H1 (cell line): ENCODE measurements around the gene TYMS. TPM values are rescaled to one million over a fixed set of nuclear protein-coding genes. Genes with fewer than 3 reads are reported as not detected.

Source experiments
- CTCF ChIA-PET: fragments of 300-600 bp; sonication (Branson Sonifier 250); formaldehyde crosslinking; loops from one replicate; lab custom pipeline; 2021; ENCODE audit not compliant: partially characterized antibody; lab: Charles Lee
- POLR2A ChIA-PET: fragments of 300-600 bp; sonication (Branson Sonifier 250); formaldehyde crosslinking; loops from one replicate; lab custom pipeline; 2021; ENCODE audit warnings: inconsistent platforms; ENCODE audit not compliant: partially characterized antibody; lab: Charles Lee
- DNase-seq, 2 experiments: peaks; one replicate each; pipeline versions ENCODE4 v3.0.0 to v3.0.0-alpha.2; 2010 to 2022; ENCODE audit warnings: low spot score in 2 of 2, low read depth in 1 of 2, mixed read lengths in 1 of 2
- FAIRE-seq: peaks from 2 replicates; lab custom pipeline; 2011; peaks lifted over from hg19 to GRCh38; lab: Jason Lieb, UNC
- H2AFZ ChIP-seq: 2 replicates; pipeline ENCODE4 v1.8.1; 2012; ENCODE audit warnings: low read length, inconsistent platforms
- H2AK5ac ChIP-seq: 2 replicates; pipeline ENCODE4 v1.6.1; 2013; ENCODE audit warnings: low read depth, low read length
- H2BK120ac ChIP-seq: replicated peaks from 2 replicates; pipeline ENCODE3; 2013; ENCODE audit warnings: low read depth, low read length, inconsistent platforms
- H2BK12ac ChIP-seq: 2 replicates; pipeline ENCODE4 v1.6.1; 2013; ENCODE audit warnings: low read depth, low read length
- H2BK15ac ChIP-seq: 2 replicates; pipeline ENCODE4 v1.6.1; 2013; ENCODE audit warnings: low read length
- H2BK20ac ChIP-seq: 2 replicates; pipeline ENCODE4 v1.6.1; 2013; ENCODE audit warnings: low read length
- H2BK5ac ChIP-seq: 2 replicates; pipeline ENCODE4 v1.6.1; 2013; ENCODE audit warnings: low read depth, low read length
- H3K14ac ChIP-seq: 2 replicates; pipeline ENCODE4 v1.6.1; 2013; ENCODE audit warnings: inconsistent platforms; ENCODE audit not compliant: insufficient read length
- H3K18ac ChIP-seq: 2 replicates; pipeline ENCODE4 v1.6.1; 2013; ENCODE audit warnings: low read length; ENCODE audit errors: extremely low read depth
- H3K23ac ChIP-seq: 2 replicates; pipeline ENCODE4 v1.6.1; 2013; ENCODE audit warnings: inconsistent platforms; ENCODE audit not compliant: insufficient read length
- H3K23me2 ChIP-seq: 2 replicates; pipeline ENCODE4 v1.6.1; 2013; ENCODE audit warnings: low read depth, low read length
- H3K27ac ChIP-seq: 2 replicates; pipeline ENCODE4 v1.6.1; 2011; ENCODE audit warnings: low read depth, low read length, inconsistent platforms
- H3K27me3 ChIP-seq, 4 experiments: replicated peaks in 1 of 4; 1 replicate in 1 of 4; 2 replicates in 3 of 4; pipeline versions ENCODE4 v1.6.1 to v1.8.1; 2011 to 2013; ENCODE audit warnings: low read length in 3 of 4, mild to moderate bottlenecking in 3 of 4, inconsistent platforms in 2 of 4, mixed read lengths in 2 of 4, moderate library complexity in 1 of 4; ENCODE audit not compliant: control insufficient read depth in 3 of 4, insufficient read depth in 3 of 4; ENCODE audit errors: extremely low read depth in 1 of 4
- H3K36me3 ChIP-seq, 4 experiments: 2 replicates each; pipeline versions ENCODE4 v1.6.1 to v1.8.1; 2011 to 2013; ENCODE audit warnings: mild to moderate bottlenecking in 4 of 4, low read length in 3 of 4, moderate library complexity in 2 of 4, control low read depth in 1 of 4, inconsistent platforms in 1 of 4; ENCODE audit not compliant: insufficient read depth in 4 of 4, control insufficient read depth in 2 of 4
- H3K4ac ChIP-seq: replicated peaks from 2 replicates; pipeline ENCODE3; 2013; ENCODE audit warnings: low read length, low read depth, mixed read lengths, inconsistent platforms; ENCODE audit not compliant: insufficient read length
- H3K4me1 ChIP-seq, 4 experiments: replicated peaks in 1 of 4; 1 replicate in 1 of 4; 2 replicates in 3 of 4; pipeline versions ENCODE4 v1.6.1 to v1.8.1; 2011 to 2013; ENCODE audit warnings: low read length in 3 of 4, inconsistent platforms in 2 of 4, mixed read lengths in 1 of 4; ENCODE audit not compliant: insufficient read depth in 4 of 4, control insufficient read depth in 3 of 4
- H3K4me2 ChIP-seq, 2 experiments: 2 replicates each; pipeline versions ENCODE4 v1.6.1 to v1.8.1; 2011 to 2013; ENCODE audit warnings: low read depth in 2 of 2, low read length in 2 of 2, control low read depth in 1 of 2, inconsistent platforms in 1 of 2, mild to moderate bottlenecking in 1 of 2; ENCODE audit not compliant: insufficient read depth in 1 of 2
- H3K4me3 ChIP-seq, 4 experiments: fragments of 200-600, 300-600 bp in 1 of 4; sonication (generic), shearing (Covaris generic), sonication (Bioruptor Twin) in 1 of 4; 2 replicates each; pipeline versions ENCODE4 v1.5.1 to v1.8.1; 2011 to 2016; ENCODE audit warnings: low read length in 4 of 4, low read depth in 3 of 4, control low read depth in 2 of 4, inconsistent platforms in 2 of 4, mild to moderate bottlenecking in 2 of 4, mixed read lengths in 1 of 4, moderate library complexity in 1 of 4; ENCODE audit not compliant: insufficient read depth in 2 of 4; ENCODE audit errors: extremely low read depth in 1 of 4
- H3K56ac ChIP-seq: replicated peaks from 2 replicates; pipeline ENCODE3; 2013; ENCODE audit warnings: low read depth, mild to moderate bottlenecking, mixed read lengths, low read length, inconsistent platforms; ENCODE audit not compliant: insufficient read length
- H3K79me1 ChIP-seq: 2 replicates; pipeline ENCODE4 v1.6.1; 2013; ENCODE audit warnings: low read depth, low read length, control low read depth
- H3K79me2 ChIP-seq, 2 experiments: 2 replicates each; pipeline versions ENCODE4 v1.6.1 to v1.8.1; 2012 to 2013; ENCODE audit warnings: low read length in 2 of 2, mild to moderate bottlenecking in 2 of 2, inconsistent platforms in 1 of 2; ENCODE audit not compliant: insufficient read depth in 2 of 2, control insufficient read depth in 1 of 2
- H3K9ac ChIP-seq, 4 experiments: replicated peaks in 1 of 4; 1 replicate in 1 of 4; 2 replicates in 3 of 4; pipeline versions ENCODE4 v1.6.1 to v1.8.1; 2011 to 2013; ENCODE audit warnings: low read depth in 3 of 4, low read length in 3 of 4, control low read depth in 2 of 4, mild to moderate bottlenecking in 2 of 4, moderate library complexity in 2 of 4, inconsistent platforms in 1 of 4; ENCODE audit errors: extremely low read depth in 1 of 4
- H3K9me3 ChIP-seq, 2 experiments: 2 replicates each; pipeline versions ENCODE4 v1.6.1 to v1.8.1; 2012 to 2013; ENCODE audit warnings: mild to moderate bottlenecking in 2 of 2, moderate library complexity in 2 of 2, control low read depth in 1 of 2, inconsistent platforms in 1 of 2, low read depth in 1 of 2, low read length in 1 of 2, mixed read lengths in 1 of 2; ENCODE audit not compliant: insufficient read depth in 2 of 2
- H4K20me1 ChIP-seq, 2 experiments: replicated peaks in 1 of 2; 2 replicates each; pipeline versions ENCODE3 to v1.8.1; 2011 to 2013; ENCODE audit warnings: inconsistent platforms in 2 of 2, low read length in 2 of 2, mild to moderate bottlenecking in 1 of 2; ENCODE audit not compliant: insufficient read depth in 2 of 2, control insufficient read depth in 1 of 2
- H4K5ac ChIP-seq: 2 replicates; pipeline ENCODE4 v1.6.1; 2013; ENCODE audit warnings: low read length, low read depth, mixed read lengths, inconsistent platforms; ENCODE audit not compliant: insufficient read length
- H4K8ac ChIP-seq: 2 replicates; pipeline ENCODE4 v1.8.0; 2013; ENCODE audit warnings: mild to moderate bottlenecking, moderate library complexity, low read length, inconsistent platforms; ENCODE audit not compliant: insufficient read depth; ENCODE audit errors: extremely low read depth
- H4K91ac ChIP-seq: replicated peaks from 2 replicates; pipeline ENCODE3; 2013; ENCODE audit warnings: low read length, mixed read lengths, inconsistent platforms; ENCODE audit not compliant: insufficient read length
- CTCF ChIP-seq, 3 experiments: IDR thresholded peaks; 1 replicate in 2 of 3; 2 replicates in 1 of 3; pipeline versions ENCODE4 v1.5.1 to v1.6.1; 2011; ENCODE audit warnings: low read length in 3 of 3, mild to moderate bottlenecking in 3 of 3, inconsistent platforms in 2 of 3, low read depth in 1 of 3, moderate library complexity in 1 of 3; ENCODE audit not compliant: insufficient read depth in 1 of 3; ENCODE audit errors: control extremely low read depth in 1 of 3
- FOSL1 ChIP-seq: IDR thresholded peaks from 2 replicates; pipeline ENCODE4 v1.6.1; 2011; ENCODE audit warnings: mild to moderate bottlenecking, low read depth, low read length, moderate library complexity; ENCODE audit not compliant: insufficient read depth
- RAD21 ChIP-seq, 2 experiments: IDR thresholded peaks in 1 of 2; conservative IDR thresholded peaks in 1 of 2; 2 replicates each; pipeline ENCODE4 v1.6.1; 2011; ENCODE audit warnings: low read depth in 2 of 2, low read length in 2 of 2, improper control_type of control experiment in 1 of 2, inconsistent platforms in 1 of 2, mild to moderate bottlenecking in 1 of 2, moderate library complexity in 1 of 2
- RNF2 ChIP-seq: fragments of 200-900, 300-1000 bp; sonication (generic); IDR thresholded peaks from 2 replicates; pipeline ENCODE4 v1.7.1; 2016; ENCODE audit warnings: borderline replicate concordance, low read depth, mild to moderate bottlenecking, antibody characterized with exemption, low read length; ENCODE audit not compliant: poor library complexity, severe bottlenecking; ENCODE audit errors: missing control alignments
- SP1 ChIP-seq: IDR thresholded peaks from 2 replicates; pipeline ENCODE4 v1.6.1; 2011; ENCODE audit warnings: low read depth, low read length
- TAF1 ChIP-seq: IDR thresholded peaks from 2 replicates; pipeline ENCODE4 v1.6.1; 2011; ENCODE audit warnings: mild to moderate bottlenecking, low read depth, low read length
- TEAD4 ChIP-seq: IDR thresholded peaks from 2 replicates; pipeline ENCODE4 v1.6.1; 2012; ENCODE audit warnings: low read depth, low read length, inconsistent platforms, mixed read lengths
- YY1 ChIP-seq: IDR thresholded peaks from 2 replicates; pipeline ENCODE4 v1.6.1; 2011; ENCODE audit warnings: low read depth, mild to moderate bottlenecking, low read length
- WGBS, 2 experiments: shearing (Covaris generic) in 1 of 2; methylation state at CpG; one replicate each; pipeline versions ENCODE4 v1.1.6 to v1.1.7; 2013 to 2015; ENCODE audit warnings: low lambda C conversion rate in 2 of 2, mixed read lengths in 2 of 2, inconsistent platforms in 1 of 2, low coverage in 1 of 2, missing lambda C conversion rate in 1 of 2; ENCODE audit not compliant: insufficient replicate concordance in 2 of 2, insufficient coverage in 1 of 2, insufficient read length in 1 of 2; ENCODE audit errors: extremely low coverage in 1 of 2, missing lambda C conversion rate in 1 of 2; 5-methylcytosine and 5-hydroxymethylcytosine counted together
- polyA plus RNA-seq, 7 experiments: library from polyadenylated mRNA; depleted of rRNA in 3 of 7; stranded (reverse) in 5 of 7; unstranded in 2 of 7; fragments of >200 nt in 5 of 7; fragments of 200-250 nt in 2 of 7; gene quantifications; 1 replicate in 5 of 7; 2 replicates in 1 of 7; 4 replicates in 1 of 7; pipeline versions ENCODE4 v1.2.1 to v1.2.3, GENCODE V29; 2011 to 2013; ENCODE audit warnings: missing spikeins in 2 of 7, mixed read lengths in 2 of 7
- total RNA-seq: library from RNA; stranded (reverse); fragmentation: NEBNext Ultra II Directional; extraction: Animal tissue kit (Norgen Biotek cat#: 25700); gene quantifications from 2 replicates; pipeline ENCODE4 v1.2.1, GENCODE V29; 2021

TYMS gene
- total and polyA plus RNA-seq, 2 of the 8 experiments (the other 6 are each of a cell fraction or from before 2014, with no cell fraction given), result 91.9 to 110 TPM

GRCh38 chr18:623761-624620, 33.5 kb upstream of the TYMS start:
- Histone ChIP-seq H3K23ac (no peak overlapping the region), H3K79me2 (no peaks in the 10 kb centered on the region), H2BK120ac (no peak overlapping the region), H2BK5ac (no peak overlapping the region), H2AK5ac (no peak overlapping the region), H2BK12ac (no peak overlapping the region), H4K91ac (no peak overlapping the region), H3K79me1 (no peaks in the 10 kb centered on the region), H3K27me3 (no peaks in the 10 kb centered on the region), H3K4ac (no peak overlapping the region), H2BK20ac (no peak overlapping the region), H3K36me3 (no peaks in the 10 kb centered on the region), H4K8ac (no peak overlapping the region), H3K4me1 (no peaks in the 10 kb centered on the region), H3K27ac (no peak overlapping the region), H3K23me2 (no peaks in the 10 kb centered on the region; the same call in 1 of the 2 replicates), H3K14ac (no peak overlapping the region), H3K9ac (no peak overlapping the region), H3K9me3 (no peaks in the 10 kb centered on the region), H4K5ac (no peak overlapping the region), H4K20me1 (no peaks in the 10 kb centered on the region), H3K18ac (no peak overlapping the region), H3K4me2 (no peak overlapping the region), H2BK15ac (no peak overlapping the region), H3K56ac (no peak overlapping the region), H3K4me3 (no peak overlapping the region), H2AFZ (peak overlapping the region; percentile 58; the same call in 1 of the 2 replicates)
- ChIA-PET CTCF (interaction anchor here (0.6 to 6.9 kb wide), 53 partner anchors 9 to 407 kb away, joined by 3 to 63 read pairs (median 4); partner anchors contain the start of genes CLUL1, ENOSF1, THOC1 and TYMS), POLR2A (interaction anchor here (0.5 to 1.0 kb wide), 4 partner anchors 9 to 356 kb away, joined by 3 to 4 read pairs (median 3); partner anchors contain the start of gene THOC1)
- FAIRE-seq (no peak), DNase-seq (peak; percentile 36 to 79)
- WGBS, 2 experiments, result 73% methylated on average over 11 of the region's 11 CpGs; no CpG with 5 or more reads in 1 of the 2 experiments
- TF ChIP-seq TAF1 (no peak), SP1 (no peak), FOSL1 (no peak), CTCF (IDR thresholded peaks at IDR 0.05; ENCODE audit: control extremely low read depth in 1 of 3, insufficient read depth in 1 of 3, low read depth in 1 of 3, low read length in 3 of 3) (peak; percentile 70 to 77 (median 76)), RAD21 (IDR thresholded peaks at IDR 0.05 in 1 of 2, conservative IDR thresholded peaks at IDR 0.05 in 1 of 2; ENCODE audit: low read depth in 2 of 2, low read length in 2 of 2) (peak; percentile 68 to 76), YY1 (no peak), TEAD4 (no peak), RNF2 (no peak)
